HG03460 (cell line): Measurements from ENCODE around the gene FCGR2B.
"Not testable (repeated sequence)": the region's sequence is repeated elsewhere in the genome, so short reads cannot be mapped to it uniquely, and the experiment has no call there.

ENCODE experiments used
- ATAC-seq: cut with Tn5 transposase; IDR thresholded peaks from one replicate; pipeline ENCODE4 v1.9.1; 2021; ENCODE audit not compliant: unreplicated experiment

The FCGR2B gene

DNA sequence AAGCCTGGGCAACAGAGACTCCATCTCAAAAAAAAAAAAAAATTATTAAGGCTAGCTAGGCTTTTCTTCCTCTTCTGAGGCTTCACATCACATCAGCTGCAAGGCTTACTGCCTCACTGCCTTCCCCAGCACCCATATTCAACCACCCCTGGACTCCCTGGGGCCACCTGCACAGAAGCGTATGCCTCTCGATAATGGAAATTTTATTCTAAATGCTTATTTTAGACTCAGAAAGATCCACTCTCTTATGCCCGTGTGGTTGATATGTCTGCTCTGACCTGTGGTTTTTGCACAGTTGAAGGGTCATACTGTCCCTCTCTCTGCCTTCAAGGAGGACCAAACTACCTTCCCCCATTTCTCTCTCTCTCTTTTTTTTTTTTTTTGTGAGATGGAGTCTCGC lies 42.6 kb downstream of the FCGR2B start:
- no peak for ATAC-seq

DNA sequence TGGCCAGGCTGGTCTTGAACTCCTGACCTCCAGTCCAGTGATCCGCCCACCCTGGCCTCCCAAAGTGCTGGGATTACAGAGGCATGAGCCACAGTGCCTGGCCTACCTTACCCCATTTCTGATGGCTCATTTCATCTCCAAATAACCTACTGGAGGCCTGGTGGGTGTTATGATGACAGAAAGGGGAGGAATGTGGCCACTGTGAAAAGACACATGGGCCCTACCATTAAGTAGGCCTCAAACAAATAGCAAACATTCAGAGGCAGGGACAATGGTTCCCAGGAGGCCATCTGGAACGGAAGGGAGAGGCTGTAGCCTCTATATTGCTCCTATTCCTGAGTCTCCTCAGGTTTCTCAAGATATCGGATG lies 43.2 kb downstream of the FCGR2B start:
- no peak for ATAC-seq

DNA sequence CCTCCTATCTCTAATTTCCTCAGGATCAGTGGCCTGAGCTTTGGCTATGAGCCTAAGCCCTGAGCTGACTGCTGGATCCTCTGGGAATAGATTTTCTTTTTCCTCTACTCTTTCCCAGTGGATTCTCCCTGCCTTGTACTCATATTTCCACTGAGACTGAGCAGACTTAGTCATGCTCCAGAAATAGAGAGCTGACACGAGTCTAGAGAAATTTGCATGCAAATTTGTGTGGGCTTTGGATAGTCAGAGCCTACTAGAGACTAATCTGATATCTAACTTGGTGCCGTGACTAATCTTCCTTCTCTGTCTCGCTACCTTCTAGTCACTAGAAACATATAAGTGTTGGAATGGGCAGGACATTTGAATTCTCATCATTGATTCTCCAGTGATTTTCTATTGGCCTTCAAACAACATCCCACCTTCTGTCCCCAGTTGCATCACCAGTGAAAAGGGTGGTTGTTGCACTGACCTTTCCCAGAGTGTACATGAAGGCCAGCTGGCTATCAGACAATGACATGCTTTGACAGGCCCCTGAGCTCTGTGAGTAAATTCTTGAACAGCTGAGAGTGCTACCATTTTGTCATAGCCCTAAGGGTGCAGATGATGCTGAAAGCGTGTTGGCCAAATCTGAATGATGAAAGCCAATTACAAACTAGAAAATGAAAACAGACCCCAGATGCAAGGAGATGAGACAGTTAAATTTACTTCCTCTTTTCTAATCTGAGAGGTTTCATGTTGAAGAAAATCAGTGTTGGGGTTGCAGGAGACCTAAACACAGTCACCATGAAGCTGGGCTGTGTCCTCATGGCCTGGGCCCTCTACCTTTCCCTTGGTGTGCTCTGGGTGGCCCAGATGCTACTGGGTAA lies 43.8 kb downstream of the FCGR2B start, which contains the start of gene FCRLA:
Gene FCRLA (plus strand): TSS at position 748 of the 866 bp plus-strand sequence. CDS start 36 bp downstream, at position 784.
- peak; percentile 64 for ATAC-seq

DNA sequence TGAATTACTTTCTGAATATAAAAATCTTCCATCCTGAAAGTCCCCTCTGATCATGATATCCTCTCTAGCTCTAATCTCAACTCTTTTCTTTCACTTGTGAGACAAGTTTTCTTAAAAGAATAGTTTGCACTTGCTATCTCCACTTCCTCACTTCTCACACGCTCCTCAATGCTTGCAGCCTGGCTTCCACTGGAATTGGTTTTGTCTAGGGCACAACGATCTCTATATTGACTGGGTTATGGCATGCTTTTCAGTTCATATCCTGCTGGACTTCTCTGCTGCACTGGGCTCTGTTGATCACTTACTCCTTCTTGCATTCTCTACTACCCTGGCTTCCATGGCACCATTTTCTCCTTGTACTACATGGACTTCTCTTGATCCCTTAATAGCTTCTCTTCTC lies 44.6 kb downstream of the FCGR2B start:
- no peak for ATAC-seq

DNA sequence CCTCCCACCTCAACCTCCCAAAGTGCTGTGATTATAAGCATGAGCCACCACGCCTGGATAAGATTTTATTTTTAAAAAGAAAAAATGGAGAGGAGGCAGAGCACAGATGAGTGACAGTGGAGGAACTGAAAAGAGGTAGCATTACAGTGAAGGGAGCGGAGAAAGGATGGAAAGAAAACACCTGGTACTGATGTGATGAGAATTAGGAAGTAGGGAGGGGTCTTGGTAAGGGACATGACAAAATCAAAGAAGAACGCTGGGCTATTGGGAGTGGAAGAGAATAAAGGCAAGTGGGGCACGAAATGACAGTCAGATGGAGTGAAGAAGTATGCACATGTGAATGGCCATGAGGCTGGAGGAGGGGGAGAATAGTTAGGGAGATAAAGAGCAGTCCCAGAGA lies 46.4 kb downstream of the FCGR2B start:
- ATAC-seq = no peak

DNA sequence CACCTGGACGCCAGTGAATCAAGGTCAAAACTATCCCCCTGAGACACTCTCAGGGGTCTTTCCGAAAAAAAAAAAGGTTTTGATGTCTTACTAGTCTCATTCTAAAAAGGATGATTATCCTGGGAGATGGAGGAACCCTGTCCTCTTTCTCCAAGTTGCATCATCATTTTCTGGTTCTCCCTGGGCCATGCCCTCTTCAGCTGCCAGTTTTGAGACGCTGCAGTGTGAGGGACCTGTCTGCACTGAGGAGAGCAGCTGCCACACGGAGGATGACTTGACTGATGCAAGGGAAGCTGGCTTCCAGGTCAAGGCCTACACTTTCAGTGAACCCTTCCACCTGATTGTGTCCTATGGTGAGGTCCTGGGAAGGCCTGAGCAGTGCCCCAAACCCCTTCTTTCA lies 47.6 kb downstream of the FCGR2B start:
- ATAC-seq = no peak

DNA sequence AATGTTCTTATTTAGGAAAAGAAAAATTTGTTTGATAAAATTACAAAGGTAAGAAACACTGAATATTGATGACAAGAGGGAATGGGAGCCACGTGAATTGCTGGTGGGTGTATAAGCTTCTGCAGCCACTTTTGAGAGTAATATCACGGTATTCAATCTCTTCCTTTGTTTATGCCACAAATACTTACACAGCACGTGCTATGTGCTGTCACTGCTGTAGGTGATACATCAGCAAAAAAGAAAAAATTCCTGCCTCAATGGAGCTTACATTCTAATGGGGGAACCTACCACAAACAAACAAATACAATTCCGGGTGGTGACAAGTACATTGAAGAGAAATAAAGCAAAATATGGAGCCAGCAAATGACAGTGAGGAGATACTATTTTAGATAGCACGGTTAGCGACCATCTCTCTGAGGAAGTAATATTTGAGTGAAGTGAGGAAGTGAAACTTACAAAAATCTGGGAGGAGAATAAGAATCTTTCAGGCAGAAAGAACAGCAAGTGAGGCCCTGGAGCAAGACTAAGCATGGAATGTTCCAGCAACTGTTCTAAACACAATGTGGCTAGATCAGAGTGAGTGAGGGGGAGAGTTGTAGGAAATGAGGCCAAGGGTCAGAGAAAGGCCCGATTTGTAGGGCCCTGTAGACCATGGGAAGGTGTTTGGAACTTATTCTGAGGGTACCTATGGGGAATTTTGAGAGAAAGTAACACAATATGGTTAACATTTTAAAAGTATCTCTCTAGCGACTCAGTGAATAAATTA lies 55.8 kb downstream of the FCGR2B start:
- peak; percentile 63 for ATAC-seq

DNA sequence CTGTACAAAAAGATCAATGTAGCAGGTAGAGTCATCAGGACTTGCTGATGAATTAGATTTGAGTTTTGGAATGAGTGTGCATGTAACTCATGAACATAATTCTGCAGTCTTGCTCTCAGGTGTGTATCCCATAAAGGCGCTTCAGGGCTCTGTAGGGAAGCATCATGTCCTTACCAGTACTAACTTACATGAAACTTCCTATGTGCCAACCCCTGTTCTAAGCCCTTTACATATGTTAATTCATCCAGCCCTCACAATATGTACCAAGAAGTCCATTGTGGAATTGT lies 56.3 kb downstream of the FCGR2B start:
- ATAC-seq = peak; percentile 46

DNA sequence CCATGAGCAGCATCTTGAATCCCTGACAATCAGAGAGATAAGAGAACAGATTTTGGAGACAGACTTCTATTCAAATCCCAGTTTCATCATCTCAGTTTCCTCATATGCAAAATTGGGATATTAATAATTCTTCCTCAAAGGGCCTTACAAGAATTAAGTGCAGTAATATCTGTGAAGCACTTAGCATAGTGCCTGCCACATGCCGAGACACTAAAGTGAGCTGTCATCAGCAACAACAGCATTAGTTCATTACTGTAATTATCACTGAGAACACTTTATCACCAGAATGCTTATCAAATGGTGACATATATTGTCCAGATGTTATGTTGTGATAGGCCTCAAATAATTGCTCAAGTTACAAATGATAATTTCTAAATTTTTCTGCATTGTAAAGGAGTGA lies 57.5 kb downstream of the FCGR2B start:
- ATAC-seq = no peak

DNA sequence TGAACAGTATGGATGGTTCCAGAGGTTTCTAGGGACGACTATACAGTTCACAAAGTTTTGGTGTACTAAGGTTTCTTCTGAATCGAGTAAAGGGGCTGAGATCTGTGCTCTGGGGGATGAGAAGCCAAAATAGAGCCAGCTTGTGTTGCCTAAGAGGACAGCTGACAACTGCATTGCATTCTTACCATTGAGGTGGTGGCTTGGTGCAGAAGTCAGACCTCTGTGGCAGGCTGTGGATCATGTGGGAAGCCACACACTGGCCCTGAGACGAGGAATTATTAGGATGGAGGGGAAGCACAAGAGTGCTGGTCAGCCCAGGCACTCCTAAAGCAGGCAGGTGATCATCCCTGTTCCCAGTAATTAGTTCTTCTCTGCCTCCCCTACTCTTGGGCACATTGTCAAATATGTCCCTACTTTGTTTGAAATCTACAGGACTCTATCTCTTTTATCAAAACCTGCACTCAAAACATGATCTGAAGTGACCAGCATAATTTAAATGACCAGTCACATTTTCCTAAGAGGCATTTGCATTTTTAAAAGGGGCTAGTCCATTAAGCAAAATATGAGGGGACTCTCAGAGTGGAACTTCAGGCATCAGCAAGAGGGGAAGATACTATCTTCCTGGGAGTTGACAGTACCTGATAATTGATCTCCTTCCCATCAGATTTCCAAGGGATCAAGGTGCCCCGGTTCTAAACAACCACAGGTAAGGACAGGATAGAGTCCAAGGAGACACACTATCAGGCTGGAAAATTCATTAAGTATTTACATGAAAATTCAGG lies 58.2 kb downstream of the FCGR2B start, which contains the start of gene FCRLB:
Gene FCRLB (plus strand): TSS at position 589 of the 782 bp plus-strand sequence. CDS start 1,129 bp downstream, outside the sequence.
- ATAC-seq = no peak

DNA sequence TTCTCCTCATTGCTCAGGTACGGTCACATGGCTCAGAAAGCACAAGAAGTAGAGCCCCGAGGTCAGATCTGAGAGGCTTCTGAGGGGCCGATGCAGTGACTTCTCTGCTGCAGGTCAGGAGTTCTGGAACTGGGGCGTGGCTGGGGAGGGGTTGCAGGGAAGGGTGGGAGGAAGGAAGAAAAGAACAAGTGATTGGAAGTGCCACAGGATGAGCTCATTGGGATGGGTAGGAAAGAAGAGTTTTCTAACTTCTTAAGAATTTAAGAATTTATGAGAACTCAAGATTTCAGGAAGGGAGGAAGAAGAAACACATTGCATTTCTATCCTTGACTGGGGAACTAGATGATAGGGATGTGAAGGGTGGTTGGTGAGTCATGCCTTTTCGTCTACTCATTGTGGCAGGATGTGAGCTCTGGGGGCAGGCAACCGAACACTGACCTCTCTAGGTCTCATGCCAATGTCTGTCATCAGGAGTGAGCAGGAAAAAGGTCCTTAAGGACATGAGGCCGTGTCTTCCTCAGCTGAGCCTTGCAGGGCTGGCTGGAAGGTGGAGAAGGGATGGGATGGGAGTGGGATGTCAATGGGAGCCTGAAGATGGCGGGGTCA lies 58.9 kb downstream of the FCGR2B start:
- ATAC-seq = no peak

DNA sequence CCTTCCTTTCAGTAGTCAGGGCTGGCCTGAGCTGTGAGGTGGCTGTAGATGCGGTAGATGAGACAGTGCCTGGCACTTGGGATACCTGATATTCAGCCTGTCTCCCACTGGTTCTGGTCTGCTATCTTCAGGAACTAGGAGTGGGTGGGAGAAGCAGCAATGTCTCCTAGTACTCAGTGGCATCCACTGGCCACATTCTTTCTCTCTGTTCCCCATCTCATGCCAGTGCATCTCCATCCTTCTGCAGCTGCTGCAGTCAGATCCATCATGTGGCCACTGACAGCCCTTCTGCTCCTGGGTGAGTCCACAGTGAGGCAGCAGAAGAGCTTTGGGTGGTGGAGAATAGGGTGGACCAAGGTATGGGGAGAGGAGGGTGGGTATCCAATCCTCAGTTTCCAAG lies 59.5 kb downstream of the FCGR2B start:
- ATAC-seq = no peak

DNA sequence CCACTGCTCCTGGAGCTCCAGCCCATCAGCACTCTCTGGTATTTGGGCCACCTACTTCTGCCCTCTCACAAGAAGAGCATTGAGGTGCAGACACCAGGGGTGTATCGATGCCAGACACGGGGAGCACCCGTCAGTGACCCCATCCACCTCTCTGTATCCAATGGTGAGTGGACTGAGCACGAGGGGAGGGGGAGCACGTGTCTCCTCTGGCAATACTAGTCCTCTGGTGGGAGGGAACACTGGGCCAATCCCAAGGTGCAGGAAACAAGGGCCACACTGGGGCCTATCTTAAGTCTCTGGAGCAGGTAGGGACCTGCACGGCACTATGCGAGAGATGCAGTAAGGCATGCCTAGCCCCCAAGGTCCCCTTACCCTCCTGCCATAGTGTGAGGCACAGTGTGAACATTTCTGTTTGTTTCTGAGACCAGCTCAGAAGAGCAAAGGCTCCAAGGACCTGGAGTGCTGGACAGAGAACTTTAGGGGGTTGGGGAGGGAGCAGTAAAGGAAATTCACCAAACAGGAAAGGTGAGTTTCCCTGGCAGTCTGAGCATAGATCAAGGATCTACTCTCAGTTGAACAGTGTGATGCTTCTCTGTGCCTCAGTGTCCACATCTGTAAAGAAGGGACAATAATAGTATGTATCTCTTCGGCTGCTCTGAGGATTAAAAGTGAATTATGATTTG lies 60.7 kb downstream of the FCGR2B start:
- no peak for ATAC-seq

DNA sequence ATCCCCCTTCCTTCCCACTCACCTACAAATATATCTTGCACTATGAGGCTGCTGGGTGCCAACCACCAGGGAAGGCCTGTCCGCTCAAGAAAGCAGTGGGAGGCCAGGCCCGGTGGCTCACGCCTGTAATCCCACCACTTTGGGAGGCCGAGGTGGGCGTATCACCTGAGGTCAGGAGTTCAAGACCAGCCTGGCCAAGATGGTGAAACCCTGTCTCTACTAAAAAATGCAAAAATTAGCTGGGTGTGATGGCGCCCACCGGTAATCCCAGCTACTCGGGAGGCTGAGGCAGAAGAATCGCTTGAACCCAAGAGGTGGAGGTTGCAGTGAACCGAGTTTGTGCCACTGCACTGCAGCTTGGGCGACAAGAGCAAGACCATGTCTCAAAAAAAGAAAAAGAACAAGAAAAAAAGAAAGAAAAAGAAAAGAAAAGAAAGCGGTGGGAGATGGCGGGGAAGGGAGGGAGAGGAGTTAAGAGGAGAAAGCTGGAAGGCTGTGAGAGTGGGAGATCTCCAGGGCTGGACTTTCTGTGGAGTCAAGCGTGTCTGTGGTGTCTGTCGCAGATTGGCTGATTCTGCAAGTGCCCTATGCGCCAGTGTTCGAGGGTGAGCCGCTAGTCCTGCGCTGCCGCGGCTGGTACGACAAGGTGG lies 62.4 kb downstream of the FCGR2B start:
- not testable (repeated sequence) for ATAC-seq

DNA sequence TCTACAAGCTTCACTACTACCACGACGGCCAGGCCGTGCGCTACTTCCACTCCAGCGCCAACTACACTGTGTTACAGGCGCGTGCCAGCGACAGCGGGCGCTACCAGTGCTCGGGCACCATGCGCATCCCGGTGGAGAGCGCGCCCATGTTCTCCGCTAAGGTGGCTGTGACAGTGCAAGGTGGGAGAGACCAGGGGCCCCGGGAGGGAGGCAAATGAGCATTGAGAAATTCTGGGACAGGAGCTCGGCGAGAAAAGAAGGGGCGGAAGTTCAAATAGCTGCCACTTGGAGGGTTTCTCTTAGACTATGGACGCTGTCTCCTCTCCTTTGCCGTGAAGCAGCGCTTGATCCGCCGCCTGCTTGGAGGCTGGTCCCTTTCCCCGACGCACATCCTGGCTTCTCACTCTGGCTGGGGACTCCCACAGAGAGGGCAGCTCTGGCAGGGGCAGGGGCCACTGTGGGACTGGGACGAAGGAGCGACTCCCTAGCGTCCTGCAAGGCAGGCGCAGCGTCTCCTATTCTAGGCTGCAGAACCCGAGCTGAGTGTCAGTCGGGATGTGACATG lies 63.0 kb downstream of the FCGR2B start:
- ATAC-seq = peak; percentile 20

DNA sequence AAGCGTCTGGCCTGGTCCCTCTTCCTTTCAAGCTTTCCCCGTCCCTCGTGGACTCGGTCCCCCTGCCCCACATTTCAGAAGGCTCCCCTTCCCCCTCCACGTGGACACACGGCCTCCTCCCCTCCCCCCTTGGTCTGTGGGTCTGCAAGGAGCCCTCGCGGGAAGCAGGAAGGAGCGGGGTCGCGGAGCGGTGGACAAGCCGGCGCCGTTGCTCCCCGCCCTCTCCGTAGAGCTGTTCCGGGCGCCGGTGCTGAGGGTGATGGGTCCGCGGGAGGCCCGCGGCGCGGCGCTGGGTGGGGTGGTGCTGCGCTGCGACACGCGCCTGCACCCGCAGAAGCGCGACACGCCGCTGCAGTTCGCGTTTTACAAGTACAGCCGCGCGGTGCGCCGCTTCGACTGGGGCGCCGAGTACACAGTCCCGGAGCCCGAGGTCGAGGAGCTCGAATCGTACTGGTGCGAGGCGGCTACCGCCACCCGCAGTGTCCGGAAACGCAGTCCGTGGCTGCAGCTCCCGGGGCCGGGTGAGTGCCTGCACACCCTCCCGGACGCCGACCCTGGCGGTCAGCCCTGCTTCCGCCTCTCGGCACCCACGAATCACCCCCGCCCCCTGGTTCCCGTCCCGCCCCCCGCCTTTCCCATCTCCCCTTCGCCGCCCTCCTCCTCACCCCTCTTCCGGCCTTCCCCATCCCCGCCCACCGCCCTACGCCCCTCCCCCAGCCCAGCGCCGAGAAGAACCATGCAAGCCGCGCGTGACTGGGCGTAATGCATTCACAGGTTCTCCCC lies 63.7 kb downstream of the FCGR2B start:
- ATAC-seq = peak; percentile 51

DNA sequence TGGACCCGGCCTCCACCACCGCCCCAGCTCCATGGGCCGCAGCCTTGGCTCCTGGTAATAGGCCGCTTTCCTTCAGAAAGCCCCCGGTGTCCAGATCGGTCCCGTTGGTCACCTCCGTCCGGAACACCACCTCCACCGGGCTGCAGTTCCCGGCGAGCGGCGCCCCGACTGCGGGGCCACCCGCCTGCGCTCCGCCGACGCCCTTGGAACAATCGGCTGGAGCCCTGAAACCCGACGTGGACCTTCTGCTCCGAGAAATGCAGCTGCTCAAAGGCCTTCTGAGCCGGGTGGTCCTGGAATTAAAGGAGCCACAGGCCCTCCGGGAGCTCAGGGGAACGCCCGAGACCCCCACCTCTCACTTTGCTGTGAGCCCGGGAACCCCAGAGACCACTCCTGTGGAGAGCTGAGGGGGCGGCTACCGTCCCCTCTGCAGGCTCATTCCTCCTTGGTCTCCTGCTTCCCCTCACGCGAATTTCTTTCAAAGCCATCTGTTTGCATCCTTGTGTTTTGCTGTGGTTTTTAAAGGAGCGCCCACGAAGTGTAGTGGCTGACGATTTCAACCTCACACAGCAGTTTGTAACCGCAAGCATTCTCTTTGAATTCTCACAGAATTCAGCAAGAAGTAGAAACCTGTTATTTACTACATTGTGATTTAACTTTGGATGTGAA lies 64.4 kb downstream of the FCGR2B start:
- ATAC-seq = peak; percentile 16
